Measurements from ENCODE around the gene TTC28.

The TTC28 gene

GRCh38 chr22:28030473-28030872, 649.2 kb downstream of the TTC28 start:
- H3K4me3 ChIP-seq (ENCODE audit: low read length), result no peak overlapping the region
- no peak for DNase-seq (ENCODE audit: low read depth)
- no peak for TF ChIP-seq CTCF (IDR thresholded peaks at IDR 0.05; ENCODE audit: insufficient read depth, low read depth, low read length, missing control alignments)

- TF ChIP-seq CTCF (IDR thresholded peaks at IDR 0.05; ENCODE audit: insufficient read depth, low read depth, low read length, missing control alignments), result no peak
- no peak for DNase-seq (ENCODE audit: low read depth)
- no peak overlapping the region for H3K4me3 ChIP-seq (ENCODE audit: low read length)
Observed at GRCh38 chr22:28029956-28030355, 649.7 kb downstream of the TTC28 start.

- TF ChIP-seq CTCF (IDR thresholded peaks at IDR 0.05; ENCODE audit: insufficient read depth, low read depth, low read length, missing control alignments), result no peak
- no peak overlapping the region for H3K4me3 ChIP-seq (ENCODE audit: low read length)
- DNase-seq (ENCODE audit: low read depth), result no peak
Observed at GRCh38 chr22:28029201-28029948, 650.3 kb downstream of the TTC28 start.

- DNase-seq (ENCODE audit: low read depth), result no peak
- TF ChIP-seq CTCF (IDR thresholded peaks at IDR 0.05; ENCODE audit: insufficient read depth, low read depth, low read length, missing control alignments), result no peak
- H3K4me3 ChIP-seq (ENCODE audit: low read length), result no peak overlapping the region
Observed at GRCh38 chr22:28027453-28028448, 651.9 kb downstream of the TTC28 start.

GRCh38 chr22:28025866-28026575, 653.6 kb downstream of the TTC28 start:
- DNase-seq (ENCODE audit: low read depth), result no peak
- TF ChIP-seq CTCF (IDR thresholded peaks at IDR 0.05; ENCODE audit: insufficient read depth, low read depth, low read length, missing control alignments), result no peak
- H3K4me3 ChIP-seq (ENCODE audit: low read length), result no peak overlapping the region

GRCh38 chr22:28025333-28025732, 654.3 kb downstream of the TTC28 start:
- TF ChIP-seq CTCF (IDR thresholded peaks at IDR 0.05; ENCODE audit: insufficient read depth, low read depth, low read length, missing control alignments), result no peak

More at GRCh38 chr22:28025333-28025732, 654.3 kb downstream of the TTC28 start:
- no peak overlapping the region for H3K4me3 ChIP-seq (ENCODE audit: low read length)
- DNase-seq (ENCODE audit: low read depth), result no peak
